IPS-18c (cell line): Measurements from ENCODE around the gene MKKS.

Experiments
- H3K4me3 ChIP-seq: 2 replicates; pipeline ENCODE4 v1.7.0; 2013; ENCODE audit warnings: low read depth, mild to moderate bottlenecking, low read length, moderate library complexity; ENCODE audit not compliant: insufficient read depth
- H3K9me3 ChIP-seq: one replicate; pipeline ENCODE4 v1.6.1; 2013; ENCODE audit warnings: mild to moderate bottlenecking, low read length, moderate library complexity; ENCODE audit not compliant: control insufficient read depth, insufficient read depth

Gene MKKS

GRCh38 chr20:10362674-10363073 lies 71.3 kb downstream of the MKKS start:
- Histone ChIP-seq H3K9me3 (no peaks in the 10 kb centered on the region), H3K4me3 (no peak overlapping the region)

- no peaks in the 10 kb centered on the region for H3K9me3 ChIP-seq
These were observed 73.1 kb downstream of the MKKS start for GRCh38 chr20:10360878-10361277.

GRCh38 chr20:10359621-10360040 lies 74.4 kb downstream of the MKKS start:
- H3K4me3 ChIP-seq: no peak overlapping the region

More at GRCh38 chr20:10360878-10361277, 73.1 kb downstream of the MKKS start:
- no peak overlapping the region for H3K4me3 ChIP-seq

GRCh38 chr20:10357974-10358373 lies 76.0 kb downstream of the MKKS start:
- H3K4me3 ChIP-seq: no peak overlapping the region
- no peaks in the 10 kb centered on the region for H3K9me3 ChIP-seq

More at GRCh38 chr20:10359621-10360040, 74.4 kb downstream of the MKKS start:
- no peaks in the 10 kb centered on the region for H3K9me3 ChIP-seq

GRCh38 chr20:10357061-10357708 lies 76.8 kb downstream of the MKKS start:
- H3K9me3 ChIP-seq: no peaks in the 10 kb centered on the region

GRCh38 chr20:10356628-10357027 lies 77.4 kb downstream of the MKKS start:
- no peak overlapping the region for H3K4me3 ChIP-seq
- H3K9me3 ChIP-seq: no peaks in the 10 kb centered on the region

More at GRCh38 chr20:10357061-10357708, 76.8 kb downstream of the MKKS start:
- H3K4me3 ChIP-seq: no peak overlapping the region

- Histone ChIP-seq H3K4me3 (no peak overlapping the region; the same call in 1 of the 2 replicates), H3K9me3 (no peaks in the 10 kb centered on the region)
These were observed 80.8 kb downstream of the MKKS start for GRCh38 chr20:10352934-10353824.
